H1 (cell line): ENCODE results near the gene CCDC178. TPM values are rescaled to one million over a fixed set of nuclear protein-coding genes. Genes with fewer than 3 reads are reported as not detected.

Experiments used
- CTCF ChIA-PET: fragments of 300-600 bp; sonication (Branson Sonifier 250); formaldehyde crosslinking; loops from one replicate; lab custom pipeline; 2021; ENCODE audit not compliant: partially characterized antibody; lab: Charles Lee
- POLR2A ChIA-PET: fragments of 300-600 bp; sonication (Branson Sonifier 250); formaldehyde crosslinking; loops from one replicate; lab custom pipeline; 2021; ENCODE audit warnings: inconsistent platforms; ENCODE audit not compliant: partially characterized antibody; lab: Charles Lee
- DNase-seq, 2 experiments: peaks; one replicate each; pipeline versions ENCODE4 v3.0.0 to v3.0.0-alpha.2; 2010 to 2022; ENCODE audit warnings: low spot score in 2 of 2, low read depth in 1 of 2, mixed read lengths in 1 of 2
- FAIRE-seq: peaks from 2 replicates; lab custom pipeline; 2011; peaks lifted over from hg19 to GRCh38; lab: Jason Lieb, UNC
- H2AFZ ChIP-seq: 2 replicates; pipeline ENCODE4 v1.8.1; 2012; ENCODE audit warnings: low read length, inconsistent platforms
- H2AK5ac ChIP-seq: 2 replicates; pipeline ENCODE4 v1.6.1; 2013; ENCODE audit warnings: low read depth, low read length
- H2BK120ac ChIP-seq: replicated peaks from 2 replicates; pipeline ENCODE3; 2013; ENCODE audit warnings: low read depth, low read length, inconsistent platforms
- H2BK12ac ChIP-seq: 2 replicates; pipeline ENCODE4 v1.6.1; 2013; ENCODE audit warnings: low read depth, low read length
- H2BK15ac ChIP-seq: 2 replicates; pipeline ENCODE4 v1.6.1; 2013; ENCODE audit warnings: low read length
- H2BK20ac ChIP-seq: 2 replicates; pipeline ENCODE4 v1.6.1; 2013; ENCODE audit warnings: low read length
- H2BK5ac ChIP-seq: 2 replicates; pipeline ENCODE4 v1.6.1; 2013; ENCODE audit warnings: low read depth, low read length
- H3K14ac ChIP-seq: 2 replicates; pipeline ENCODE4 v1.6.1; 2013; ENCODE audit warnings: inconsistent platforms; ENCODE audit not compliant: insufficient read length
- H3K18ac ChIP-seq: 2 replicates; pipeline ENCODE4 v1.6.1; 2013; ENCODE audit warnings: low read length; ENCODE audit errors: extremely low read depth
- H3K23ac ChIP-seq: 2 replicates; pipeline ENCODE4 v1.6.1; 2013; ENCODE audit warnings: inconsistent platforms; ENCODE audit not compliant: insufficient read length
- H3K23me2 ChIP-seq: 2 replicates; pipeline ENCODE4 v1.6.1; 2013; ENCODE audit warnings: low read depth, low read length
- H3K27ac ChIP-seq: 2 replicates; pipeline ENCODE4 v1.6.1; 2011; ENCODE audit warnings: low read depth, low read length, inconsistent platforms
- H3K27me3 ChIP-seq, 4 experiments: replicated peaks in 1 of 4; 1 replicate in 1 of 4; 2 replicates in 3 of 4; pipeline versions ENCODE4 v1.6.1 to v1.8.1; 2011 to 2013; ENCODE audit warnings: low read length in 3 of 4, mild to moderate bottlenecking in 3 of 4, inconsistent platforms in 2 of 4, mixed read lengths in 2 of 4, moderate library complexity in 1 of 4; ENCODE audit not compliant: control insufficient read depth in 3 of 4, insufficient read depth in 3 of 4; ENCODE audit errors: extremely low read depth in 1 of 4
- H3K36me3 ChIP-seq, 4 experiments: 2 replicates each; pipeline versions ENCODE4 v1.6.1 to v1.8.1; 2011 to 2013; ENCODE audit warnings: mild to moderate bottlenecking in 4 of 4, low read length in 3 of 4, moderate library complexity in 2 of 4, control low read depth in 1 of 4, inconsistent platforms in 1 of 4; ENCODE audit not compliant: insufficient read depth in 4 of 4, control insufficient read depth in 2 of 4
- H3K4ac ChIP-seq: replicated peaks from 2 replicates; pipeline ENCODE3; 2013; ENCODE audit warnings: low read length, low read depth, mixed read lengths, inconsistent platforms; ENCODE audit not compliant: insufficient read length
- H3K4me1 ChIP-seq, 4 experiments: replicated peaks in 1 of 4; 1 replicate in 1 of 4; 2 replicates in 3 of 4; pipeline versions ENCODE4 v1.6.1 to v1.8.1; 2011 to 2013; ENCODE audit warnings: low read length in 3 of 4, inconsistent platforms in 2 of 4, mixed read lengths in 1 of 4; ENCODE audit not compliant: insufficient read depth in 4 of 4, control insufficient read depth in 3 of 4
- H3K4me2 ChIP-seq, 2 experiments: 2 replicates each; pipeline versions ENCODE4 v1.6.1 to v1.8.1; 2011 to 2013; ENCODE audit warnings: low read depth in 2 of 2, low read length in 2 of 2, control low read depth in 1 of 2, inconsistent platforms in 1 of 2, mild to moderate bottlenecking in 1 of 2; ENCODE audit not compliant: insufficient read depth in 1 of 2
- H3K4me3 ChIP-seq, 4 experiments: fragments of 200-600, 300-600 bp in 1 of 4; sonication (generic), shearing (Covaris generic), sonication (Bioruptor Twin) in 1 of 4; 2 replicates each; pipeline versions ENCODE4 v1.5.1 to v1.8.1; 2011 to 2016; ENCODE audit warnings: low read length in 4 of 4, low read depth in 3 of 4, control low read depth in 2 of 4, inconsistent platforms in 2 of 4, mild to moderate bottlenecking in 2 of 4, mixed read lengths in 1 of 4, moderate library complexity in 1 of 4; ENCODE audit not compliant: insufficient read depth in 2 of 4; ENCODE audit errors: extremely low read depth in 1 of 4
- H3K56ac ChIP-seq: replicated peaks from 2 replicates; pipeline ENCODE3; 2013; ENCODE audit warnings: low read depth, mild to moderate bottlenecking, mixed read lengths, low read length, inconsistent platforms; ENCODE audit not compliant: insufficient read length
- H3K79me1 ChIP-seq: 2 replicates; pipeline ENCODE4 v1.6.1; 2013; ENCODE audit warnings: low read depth, low read length, control low read depth
- H3K79me2 ChIP-seq, 2 experiments: 2 replicates each; pipeline versions ENCODE4 v1.6.1 to v1.8.1; 2012 to 2013; ENCODE audit warnings: low read length in 2 of 2, mild to moderate bottlenecking in 2 of 2, inconsistent platforms in 1 of 2; ENCODE audit not compliant: insufficient read depth in 2 of 2, control insufficient read depth in 1 of 2
- H3K9ac ChIP-seq, 4 experiments: replicated peaks in 1 of 4; 1 replicate in 1 of 4; 2 replicates in 3 of 4; pipeline versions ENCODE4 v1.6.1 to v1.8.1; 2011 to 2013; ENCODE audit warnings: low read depth in 3 of 4, low read length in 3 of 4, control low read depth in 2 of 4, mild to moderate bottlenecking in 2 of 4, moderate library complexity in 2 of 4, inconsistent platforms in 1 of 4; ENCODE audit errors: extremely low read depth in 1 of 4
- H3K9me3 ChIP-seq, 2 experiments: 2 replicates each; pipeline versions ENCODE4 v1.6.1 to v1.8.1; 2012 to 2013; ENCODE audit warnings: mild to moderate bottlenecking in 2 of 2, moderate library complexity in 2 of 2, control low read depth in 1 of 2, inconsistent platforms in 1 of 2, low read depth in 1 of 2, low read length in 1 of 2, mixed read lengths in 1 of 2; ENCODE audit not compliant: insufficient read depth in 2 of 2
- H4K20me1 ChIP-seq, 2 experiments: replicated peaks in 1 of 2; 2 replicates each; pipeline versions ENCODE3 to v1.8.1; 2011 to 2013; ENCODE audit warnings: inconsistent platforms in 2 of 2, low read length in 2 of 2, mild to moderate bottlenecking in 1 of 2; ENCODE audit not compliant: insufficient read depth in 2 of 2, control insufficient read depth in 1 of 2
- H4K5ac ChIP-seq: 2 replicates; pipeline ENCODE4 v1.6.1; 2013; ENCODE audit warnings: low read length, low read depth, mixed read lengths, inconsistent platforms; ENCODE audit not compliant: insufficient read length
- H4K8ac ChIP-seq: 2 replicates; pipeline ENCODE4 v1.8.0; 2013; ENCODE audit warnings: mild to moderate bottlenecking, moderate library complexity, low read length, inconsistent platforms; ENCODE audit not compliant: insufficient read depth; ENCODE audit errors: extremely low read depth
- H4K91ac ChIP-seq: replicated peaks from 2 replicates; pipeline ENCODE3; 2013; ENCODE audit warnings: low read length, mixed read lengths, inconsistent platforms; ENCODE audit not compliant: insufficient read length
- CHD1 ChIP-seq: IDR thresholded peaks from 2 replicates; pipeline ENCODE4 v1.6.1; 2012; ENCODE audit warnings: low read depth, low read length, improper control_type of control experiment
- EZH2 ChIP-seq: fragments of 200-600 bp; sonication (generic); IDR thresholded peaks from 2 replicates; pipeline ENCODE4 v1.7.1; 2012; ENCODE audit warnings: low read depth, mild to moderate bottlenecking, moderate library complexity, low read length, inconsistent platforms; ENCODE audit not compliant: severe bottlenecking
- POLR2A ChIP-seq, 2 experiments: IDR thresholded peaks; 1 replicate in 1 of 2; 2 replicates in 1 of 2; pipeline ENCODE4 v1.6.1; 2011; ENCODE audit warnings: low read depth in 2 of 2, low read length in 2 of 2, mild to moderate bottlenecking in 2 of 2; ENCODE audit errors: control extremely low read depth in 1 of 2
- RFX5 ChIP-seq: IDR thresholded peaks from 2 replicates; pipeline ENCODE4 v1.6.1; 2011; ENCODE audit warnings: low read depth, low read length, improper control_type of control experiment, borderline replicate concordance
- SIN3A ChIP-seq, 2 experiments: IDR thresholded peaks in 1 of 2; conservative IDR thresholded peaks in 1 of 2; 2 replicates each; pipeline ENCODE4 v1.6.1; 2011 to 2012; ENCODE audit warnings: low read length in 2 of 2, improper control_type of control experiment in 1 of 2, low read depth in 1 of 2, mild to moderate bottlenecking in 1 of 2
- SIX5 ChIP-seq: IDR thresholded peaks from 2 replicates; pipeline ENCODE4 v1.6.1; 2011; ENCODE audit warnings: mild to moderate bottlenecking, low read depth, low read length
- TEAD4 ChIP-seq: IDR thresholded peaks from 2 replicates; pipeline ENCODE4 v1.6.1; 2012; ENCODE audit warnings: low read depth, low read length, inconsistent platforms, mixed read lengths
- WGBS, 2 experiments: shearing (Covaris generic) in 1 of 2; methylation state at CpG; one replicate each; pipeline versions ENCODE4 v1.1.6 to v1.1.7; 2013 to 2015; ENCODE audit warnings: low lambda C conversion rate in 2 of 2, mixed read lengths in 2 of 2, inconsistent platforms in 1 of 2, low coverage in 1 of 2, missing lambda C conversion rate in 1 of 2; ENCODE audit not compliant: insufficient replicate concordance in 2 of 2, insufficient coverage in 1 of 2, insufficient read length in 1 of 2; ENCODE audit errors: extremely low coverage in 1 of 2, missing lambda C conversion rate in 1 of 2; 5-methylcytosine and 5-hydroxymethylcytosine counted together
- polyA plus RNA-seq, 7 experiments: library from polyadenylated mRNA; depleted of rRNA in 3 of 7; stranded (reverse) in 5 of 7; unstranded in 2 of 7; fragments of >200 nt in 5 of 7; fragments of 200-250 nt in 2 of 7; gene quantifications; 1 replicate in 5 of 7; 2 replicates in 1 of 7; 4 replicates in 1 of 7; pipeline versions ENCODE4 v1.2.1 to v1.2.3, GENCODE V29; 2011 to 2013; ENCODE audit warnings: missing spikeins in 2 of 7, mixed read lengths in 2 of 7
- total RNA-seq: library from RNA; stranded (reverse); fragmentation: NEBNext Ultra II Directional; extraction: Animal tissue kit (Norgen Biotek cat#: 25700); gene quantifications from 2 replicates; pipeline ENCODE4 v1.2.1, GENCODE V29; 2021
- TF ChIP-seq, protein P1 (sequence below): IDR thresholded peaks from 2 replicates; pipeline ENCODE4 v1.6.1; 2012; ENCODE audit warnings: low read length, inconsistent platforms

CCDC178 gene
- total and polyA plus RNA-seq, 2 of the 8 experiments (the other 6 are each of a cell fraction or from before 2014, with no cell fraction given), result not detected

GRCh38 chr18:33146014-33146413 lies 294.5 kb downstream of the CCDC178 start:
- no peaks in the 10 kb centered on the region for H4K20me1 ChIP-seq
- 98% methylated on average over 2 of the region's 2 CpGs; no CpG with 5 or more reads in 1 of the 2 experiments for WGBS, 2 experiments
- H4K91ac ChIP-seq, result no peak overlapping the region
- H3K9ac ChIP-seq, result no peak overlapping the region
- H3K4ac ChIP-seq, result no peak overlapping the region
- H2BK5ac ChIP-seq, result no peak overlapping the region
- no peak overlapping the region for H4K5ac ChIP-seq
- no peaks in the 10 kb centered on the region for H3K4me1 ChIP-seq
- H3K4me2 ChIP-seq, result no peak overlapping the region
- CTCF ChIA-PET, result interaction anchor here (1.1 kb wide), 1 partner anchor 38 kb away, joined by 4 read pairs; no protein-coding TSS in a partner anchor
- H2AK5ac ChIP-seq, result no peak overlapping the region
- H3K27me3 ChIP-seq, result peaks cover 0 to 2% (median 0%) of the 10 kb centered on the region in 4 experiments; a peak in 1 of 7 replicates
- no peak overlapping the region for H3K23ac ChIP-seq
- peaks cover 1 to 8% of the 10 kb centered on the region in 2 experiments; a peak in 2 of 4 replicates for H3K9me3 ChIP-seq
- no peak overlapping the region for H3K14ac ChIP-seq
- POLR2A ChIA-PET, result no interaction called here
- H2BK15ac ChIP-seq, result no peak overlapping the region
- H3K79me2 ChIP-seq, result no peaks in the 10 kb centered on the region
- no peak overlapping the region for H2AFZ ChIP-seq
- H2BK12ac ChIP-seq, result no peak overlapping the region
- TF ChIP-seq SIN3A (conservative IDR thresholded peaks at IDR 0.05 in 1 of 2, IDR thresholded peaks at IDR 0.05 in 1 of 2; ENCODE audit: low read depth in 1 of 2, low read length in 2 of 2) (no peak), EZH2 (no peak), POLR2A (IDR thresholded peaks at IDR 0.05; ENCODE audit: control extremely low read depth in 1 of 2, low read depth in 2 of 2, low read length in 2 of 2) (no peak), SIX5 (no peak), TEAD4 (no peak), RFX5 (no peak), CHD1 (no peak)
- TF ChIP-seq, protein P1, sequence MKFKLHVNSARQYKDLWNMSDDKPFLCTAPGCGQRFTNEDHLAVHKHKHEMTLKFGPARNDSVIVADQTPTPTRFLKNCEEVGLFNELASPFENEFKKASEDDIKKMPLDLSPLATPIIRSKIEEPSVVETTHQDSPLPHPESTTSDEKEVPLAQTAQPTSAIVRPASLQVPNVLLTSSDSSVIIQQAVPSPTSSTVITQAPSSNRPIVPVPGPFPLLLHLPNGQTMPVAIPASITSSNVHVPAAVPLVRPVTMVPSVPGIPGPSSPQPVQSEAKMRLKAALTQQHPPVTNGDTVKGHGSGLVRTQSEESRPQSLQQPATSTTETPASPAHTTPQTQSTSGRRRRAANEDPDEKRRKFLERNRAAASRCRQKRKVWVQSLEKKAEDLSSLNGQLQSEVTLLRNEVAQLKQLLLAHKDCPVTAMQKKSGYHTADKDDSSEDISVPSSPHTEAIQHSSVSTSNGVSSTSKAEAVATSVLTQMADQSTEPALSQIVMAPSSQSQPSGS, result no peak
- H3K79me1 ChIP-seq, result no peaks in the 10 kb centered on the region
- H3K36me3 ChIP-seq, result no peaks in the 10 kb centered on the region
- H3K27ac ChIP-seq, result no peak overlapping the region
- DNase-seq, result no peak
- no peak overlapping the region for H3K56ac ChIP-seq
- no peak for FAIRE-seq
- H2BK120ac ChIP-seq, result no peak overlapping the region
- no peak overlapping the region for H3K18ac ChIP-seq
- no peak overlapping the region for H3K4me3 ChIP-seq
- no peak overlapping the region for H4K8ac ChIP-seq
- no peak overlapping the region for H2BK20ac ChIP-seq
- no peaks in the 10 kb centered on the region for H3K23me2 ChIP-seq
